Neural cell (in vitro differentiated cells): ENCODE results near the gene EXOC4. TPM values are rescaled to one million over a fixed set of nuclear protein-coding genes. Genes with fewer than 3 reads are reported as not detected.

ENCODE experiments used
- H2AFZ ChIP-seq: fragments of 200-600, 300-800 bp; sonication (generic), shearing (Covaris generic); 2 replicates; pipeline ENCODE4 v1.6.0; 2014; ENCODE audit warnings: low read depth, mild to moderate bottlenecking, antibody characterized with exemption, low read length, moderate library complexity
- H3F3A ChIP-seq: fragments of 200-600 bp; shearing (Covaris generic); 2 replicates; pipeline ENCODE4 v1.6.1; 2016; ENCODE audit warnings: mild to moderate bottlenecking, moderate library complexity, mixed read lengths, antibody characterized with exemption, low read length; ENCODE audit not compliant: insufficient read depth, poor library complexity, severe bottlenecking
- H3K27ac ChIP-seq: fragments of 200-600, 300-800 bp; sonication (generic), shearing (Covaris generic); 2 replicates; pipeline ENCODE4 v1.5.1; 2014; ENCODE audit warnings: mild to moderate bottlenecking, low read length, moderate library complexity
- H3K27me3 ChIP-seq: fragments of 300-800, 200-600 bp; sonication (generic), shearing (Covaris generic); 2 replicates; pipeline ENCODE4 v1.6.0; 2014; ENCODE audit warnings: mild to moderate bottlenecking, low read depth, low read length, moderate library complexity; ENCODE audit not compliant: insufficient read depth
- H3K36me3 ChIP-seq: fragments of 300-800, 200-600 bp; sonication (generic), shearing (Covaris generic); 2 replicates; pipeline ENCODE4 v1.5.1; 2014; ENCODE audit warnings: mild to moderate bottlenecking, antibody characterized with exemption, low read length, moderate library complexity; ENCODE audit not compliant: insufficient read depth
- H3K4me2 ChIP-seq: fragments of 300-800, 200-600 bp; sonication (generic), shearing (Covaris generic); 2 replicates; pipeline ENCODE4 v1.6.0; 2014; ENCODE audit warnings: mild to moderate bottlenecking, low read length
- H3K4me3 ChIP-seq: fragments of 300-800, 200-600 bp; sonication (generic), shearing (Covaris generic); 2 replicates; pipeline ENCODE4 v1.5.1; 2014; ENCODE audit warnings: mild to moderate bottlenecking, low read length, moderate library complexity
- H3K79me2 ChIP-seq: fragments of 200-600 bp; shearing (Covaris generic); replicated peaks from 2 replicates; pipeline ENCODE4 v1.6.0; 2014; ENCODE audit warnings: mild to moderate bottlenecking, low read length, moderate library complexity; ENCODE audit not compliant: insufficient read depth
- H3K9ac ChIP-seq: fragments of 300-800, 200-600 bp; sonication (generic), shearing (Covaris generic); 2 replicates; pipeline ENCODE4 v1.6.1; 2016; ENCODE audit warnings: mild to moderate bottlenecking, low read length, mixed read lengths
- H3K9me2 ChIP-seq: fragments of 200-600 bp; shearing (Covaris generic); 2 replicates; pipeline ENCODE4 v1.6.1; 2016; ENCODE audit warnings: mild to moderate bottlenecking, low read length, mixed read lengths; ENCODE audit not compliant: insufficient read depth
- H3K9me3 ChIP-seq: fragments of 200-600, 300-800 bp; sonication (generic), shearing (Covaris generic); 2 replicates; pipeline ENCODE4 v1.6.1; 2016; ENCODE audit warnings: mild to moderate bottlenecking, mixed run types, low read length, moderate library complexity, mixed read lengths
- H4K20me1 ChIP-seq: fragments of 200-600 bp; shearing (Covaris generic); 2 replicates; pipeline ENCODE4 v1.6.1; 2016; ENCODE audit warnings: mild to moderate bottlenecking, mixed run types; ENCODE audit not compliant: insufficient read depth
- EP300 ChIP-seq: fragments of 450-650 bp; conservative IDR thresholded peaks from 2 replicates; pipeline ENCODE4 v1.6.1; 2014; ENCODE audit warnings: antibody characterized with exemption, mild to moderate bottlenecking, moderate library complexity; ENCODE audit not compliant: poor library complexity, severe bottlenecking
- EZH2 ChIP-seq: fragments of 200-600, 300-800 bp; shearing (Covaris generic), sonication (generic); IDR thresholded peaks from 2 replicates; pipeline ENCODE4 v1.6.1; 2014; ENCODE audit warnings: antibody characterized with exemption, low read length, borderline replicate concordance, mild to moderate bottlenecking; ENCODE audit not compliant: insufficient read depth, poor library complexity, severe bottlenecking
- MXI1 ChIP-seq: fragments of 450-650 bp; conservative IDR thresholded peaks from 2 replicates; pipeline ENCODE4 v1.6.1; 2014; ENCODE audit warnings: antibody characterized with exemption, mild to moderate bottlenecking; ENCODE audit not compliant: poor library complexity, severe bottlenecking
- POLR2AphosphoS5 ChIP-seq: IDR thresholded peaks from 2 replicates; pipeline ENCODE4 v1.6.1; 2012
- RAD21 ChIP-seq: fragments of 450-650 bp; conservative IDR thresholded peaks from 2 replicates; pipeline ENCODE4 v1.6.1; 2014; ENCODE audit warnings: antibody characterized with exemption, mild to moderate bottlenecking, moderate library complexity
- SMC3 ChIP-seq: fragments of 450-650 bp; conservative IDR thresholded peaks from 2 replicates; pipeline ENCODE4 v1.6.1; 2014; ENCODE audit warnings: antibody characterized with exemption, mild to moderate bottlenecking, moderate library complexity; ENCODE audit not compliant: poor library complexity
- TAF1 ChIP-seq: IDR thresholded peaks from 2 replicates; pipeline ENCODE4 v1.6.1; 2012; ENCODE audit warnings: low read depth
- polyA plus RNA-seq: library from polyadenylated mRNA; depleted of rRNA; stranded (reverse); fragments of >200 nt; gene quantifications from 2 replicates; pipeline ENCODE4 v1.2.3, GENCODE V29; 2014
- TF ChIP-seq, protein P1 (sequence below): IDR thresholded peaks from 2 replicates; pipeline ENCODE4 v1.6.1; 2012; ENCODE audit warnings: borderline replicate concordance
- TF ChIP-seq, protein P2 (sequence below): fragments of 450-650 bp; IDR thresholded peaks from 2 replicates; pipeline ENCODE4 v1.5.1; 2014; ENCODE audit warnings: antibody characterized with exemption, mild to moderate bottlenecking, moderate library complexity; ENCODE audit not compliant: poor library complexity, severe bottlenecking

EXOC4 gene
- polyA plus RNA-seq, 1 donor from 2014 or later = 36.5 TPM

DNA sequence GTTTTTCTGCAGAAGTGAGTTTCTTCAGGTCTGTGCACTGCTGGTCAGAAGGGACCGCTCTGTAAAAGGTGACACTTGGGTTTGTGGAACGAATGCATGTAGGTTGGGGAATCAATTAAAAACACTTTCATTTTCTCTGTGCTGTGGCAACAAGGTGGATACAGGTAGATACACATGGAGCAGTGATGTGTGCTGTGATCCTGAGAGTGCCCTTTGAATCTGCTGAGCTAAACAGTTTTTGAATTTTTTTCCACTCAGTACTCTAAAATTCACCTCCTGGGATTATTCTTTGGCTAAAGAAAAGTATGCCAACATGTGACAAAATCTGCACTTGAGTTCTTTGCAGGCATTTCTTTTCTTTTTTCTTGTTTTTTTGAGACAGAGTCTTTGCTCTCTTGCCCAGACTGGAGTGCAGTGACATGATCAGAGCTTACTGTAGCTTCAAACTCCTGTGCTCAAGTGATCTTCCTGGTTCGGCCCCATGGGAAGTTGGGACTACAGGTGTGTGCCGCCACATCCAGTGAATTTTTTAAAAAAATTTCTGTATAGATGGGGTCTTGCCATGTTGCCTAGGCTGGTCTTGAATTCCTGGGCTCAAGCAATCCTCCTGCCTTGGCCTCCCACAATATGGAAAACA, 338.9 kb downstream of the EXOC4 start:
- H4K20me1 ChIP-seq = no peaks in the 10 kb centered on the region
- no peak overlapping the region for H2AFZ ChIP-seq
- no peak overlapping the region for H3K9ac ChIP-seq
- no peaks in the 10 kb centered on the region for H3F3A ChIP-seq
- H3K36me3 ChIP-seq = no peaks in the 10 kb centered on the region
- H3K9me3 ChIP-seq = no peaks in the 10 kb centered on the region
- TF ChIP-seq RAD21 (no peak), SMC3 (no peak), TAF1 (no peak), MXI1 (no peak), POLR2AphosphoS5 (no peak), EZH2 (no peak), EP300 (no peak)
- TF ChIP-seq, protein P1, sequence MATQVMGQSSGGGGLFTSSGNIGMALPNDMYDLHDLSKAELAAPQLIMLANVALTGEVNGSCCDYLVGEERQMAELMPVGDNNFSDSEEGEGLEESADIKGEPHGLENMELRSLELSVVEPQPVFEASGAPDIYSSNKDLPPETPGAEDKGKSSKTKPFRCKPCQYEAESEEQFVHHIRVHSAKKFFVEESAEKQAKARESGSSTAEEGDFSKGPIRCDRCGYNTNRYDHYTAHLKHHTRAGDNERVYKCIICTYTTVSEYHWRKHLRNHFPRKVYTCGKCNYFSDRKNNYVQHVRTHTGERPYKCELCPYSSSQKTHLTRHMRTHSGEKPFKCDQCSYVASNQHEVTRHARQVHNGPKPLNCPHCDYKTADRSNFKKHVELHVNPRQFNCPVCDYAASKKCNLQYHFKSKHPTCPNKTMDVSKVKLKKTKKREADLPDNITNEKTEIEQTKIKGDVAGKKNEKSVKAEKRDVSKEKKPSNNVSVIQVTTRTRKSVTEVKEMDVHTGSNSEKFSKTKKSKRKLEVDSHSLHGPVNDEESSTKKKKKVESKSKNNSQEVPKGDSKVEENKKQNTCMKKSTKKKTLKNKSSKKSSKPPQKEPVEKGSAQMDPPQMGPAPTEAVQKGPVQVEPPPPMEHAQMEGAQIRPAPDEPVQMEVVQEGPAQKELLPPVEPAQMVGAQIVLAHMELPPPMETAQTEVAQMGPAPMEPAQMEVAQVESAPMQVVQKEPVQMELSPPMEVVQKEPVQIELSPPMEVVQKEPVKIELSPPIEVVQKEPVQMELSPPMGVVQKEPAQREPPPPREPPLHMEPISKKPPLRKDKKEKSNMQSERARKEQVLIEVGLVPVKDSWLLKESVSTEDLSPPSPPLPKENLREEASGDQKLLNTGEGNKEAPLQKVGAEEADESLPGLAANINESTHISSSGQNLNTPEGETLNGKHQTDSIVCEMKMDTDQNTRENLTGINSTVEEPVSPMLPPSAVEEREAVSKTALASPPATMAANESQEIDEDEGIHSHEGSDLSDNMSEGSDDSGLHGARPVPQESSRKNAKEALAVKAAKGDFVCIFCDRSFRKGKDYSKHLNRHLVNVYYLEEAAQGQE = no peak
- TF ChIP-seq, protein P2, sequence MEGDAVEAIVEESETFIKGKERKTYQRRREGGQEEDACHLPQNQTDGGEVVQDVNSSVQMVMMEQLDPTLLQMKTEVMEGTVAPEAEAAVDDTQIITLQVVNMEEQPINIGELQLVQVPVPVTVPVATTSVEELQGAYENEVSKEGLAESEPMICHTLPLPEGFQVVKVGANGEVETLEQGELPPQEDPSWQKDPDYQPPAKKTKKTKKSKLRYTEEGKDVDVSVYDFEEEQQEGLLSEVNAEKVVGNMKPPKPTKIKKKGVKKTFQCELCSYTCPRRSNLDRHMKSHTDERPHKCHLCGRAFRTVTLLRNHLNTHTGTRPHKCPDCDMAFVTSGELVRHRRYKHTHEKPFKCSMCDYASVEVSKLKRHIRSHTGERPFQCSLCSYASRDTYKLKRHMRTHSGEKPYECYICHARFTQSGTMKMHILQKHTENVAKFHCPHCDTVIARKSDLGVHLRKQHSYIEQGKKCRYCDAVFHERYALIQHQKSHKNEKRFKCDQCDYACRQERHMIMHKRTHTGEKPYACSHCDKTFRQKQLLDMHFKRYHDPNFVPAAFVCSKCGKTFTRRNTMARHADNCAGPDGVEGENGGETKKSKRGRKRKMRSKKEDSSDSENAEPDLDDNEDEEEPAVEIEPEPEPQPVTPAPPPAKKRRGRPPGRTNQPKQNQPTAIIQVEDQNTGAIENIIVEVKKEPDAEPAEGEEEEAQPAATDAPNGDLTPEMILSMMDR = no peak
- no peaks in the 10 kb centered on the region for H3K9me2 ChIP-seq
- H3K27ac ChIP-seq = no peak overlapping the region
- H3K27me3 ChIP-seq = no peaks in the 10 kb centered on the region
- no peak overlapping the region for H3K4me2 ChIP-seq
- H3K79me2 ChIP-seq = no peaks in the 10 kb centered on the region
- H3K4me3 ChIP-seq = no peak overlapping the region

DNA sequence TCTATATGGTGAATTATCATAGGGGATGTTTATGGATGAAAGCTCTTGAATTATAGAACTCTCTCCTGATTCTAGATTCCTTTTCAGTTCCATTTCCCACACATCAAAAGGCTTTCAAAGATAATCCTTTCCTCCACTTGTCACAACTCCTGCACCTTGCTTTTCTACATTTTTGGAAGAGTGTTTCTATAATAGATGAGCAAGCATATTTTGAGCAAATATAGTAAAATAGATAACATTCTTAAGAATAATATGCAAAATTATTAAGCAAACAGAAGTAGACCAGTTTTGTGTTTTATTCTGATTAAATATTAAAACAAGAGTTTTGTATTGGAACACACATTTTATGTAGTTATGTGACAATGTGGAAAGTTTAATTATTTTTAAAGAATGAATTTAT, 340.7 kb downstream of the EXOC4 start:
- TF ChIP-seq, protein P2 = no peak
- TF ChIP-seq TAF1 (no peak), MXI1 (no peak), RAD21 (no peak), EP300 (no peak), EZH2 (no peak), SMC3 (no peak), POLR2AphosphoS5 (no peak)
- TF ChIP-seq, protein P1 = no peak
- no peaks in the 10 kb centered on the region for H3K79me2 ChIP-seq
- H3K9ac ChIP-seq = no peak overlapping the region
- no peak overlapping the region for H3K27ac ChIP-seq
- H3K36me3 ChIP-seq = no peaks in the 10 kb centered on the region
- H3K27me3 ChIP-seq = no peaks in the 10 kb centered on the region
- H3K9me2 ChIP-seq = no peaks in the 10 kb centered on the region
- no peak overlapping the region for H2AFZ ChIP-seq
- no peak overlapping the region for H3K4me2 ChIP-seq
- no peaks in the 10 kb centered on the region for H4K20me1 ChIP-seq
- no peak overlapping the region for H3K4me3 ChIP-seq
- H3K9me3 ChIP-seq = no peaks in the 10 kb centered on the region
- H3F3A ChIP-seq = no peaks in the 10 kb centered on the region
